ENCODE results near the gene TRABD2B.
A peak's percentile ranks its signal among the peaks of the same experiment; 100 is the strongest.

The TRABD2B gene

GRCh38 chr1:47751193-47751592 lies 246.0 kb downstream of the TRABD2B start:
- DNase-seq, result no peak

GRCh38 chr1:47745715-47746609 lies 251.2 kb downstream of the TRABD2B start:
- no peak for DNase-seq

GRCh38 chr1:47742890-47743760 lies 254.1 kb downstream of the TRABD2B start:
- no peak for DNase-seq

- peak; percentile 18 for DNase-seq
These were observed 258.5 kb downstream of the TRABD2B start for GRCh38 chr1:47738560-47739182.

- no peak for DNase-seq
These were observed 264.7 kb downstream of the TRABD2B start for GRCh38 chr1:47732489-47732888.

GRCh38 chr1:47731730-47732129 lies 265.5 kb downstream of the TRABD2B start:
- DNase-seq, result no peak

GRCh38 chr1:47729685-47730084 lies 267.5 kb downstream of the TRABD2B start:
- DNase-seq, result no peak

GRCh38 chr1:47727697-47728085 lies 269.5 kb downstream of the TRABD2B start:
- DNase-seq, result no peak

GRCh38 chr1:47727051-47727696 lies 270.0 kb downstream of the TRABD2B start:
- DNase-seq, result no peak

- DNase-seq, result peak; percentile 74
These were observed 271.0 kb downstream of the TRABD2B start for GRCh38 chr1:47725992-47726855.

- no peak for DNase-seq
These were observed 271.6 kb downstream of the TRABD2B start for GRCh38 chr1:47725511-47725991.

GRCh38 chr1:47725000-47725473 lies 272.1 kb downstream of the TRABD2B start:
- DNase-seq, result no peak

- DNase-seq, result no peak
These were observed 272.7 kb downstream of the TRABD2B start for GRCh38 chr1:47724432-47724999.

GRCh38 chr1:47722909-47723580 lies 274.1 kb downstream of the TRABD2B start:
- DNase-seq, result no peak

GRCh38 chr1:47722101-47722500 lies 275.1 kb downstream of the TRABD2B start:
- DNase-seq, result no peak

GRCh38 chr1:47720111-47720510 lies 277.1 kb downstream of the TRABD2B start:
- DNase-seq, result no peak

- no peak for DNase-seq
These were observed 279.8 kb downstream of the TRABD2B start for GRCh38 chr1:47717341-47717740.

GRCh38 chr1:47713975-47714767 lies 283.0 kb downstream of the TRABD2B start:
- DNase-seq, result no peak

GRCh38 chr1:47713333-47713953 lies 283.7 kb downstream of the TRABD2B start:
- DNase-seq, result no peak

All from midbrain (tissue), 1 donor.